ENCODE data around the gene PLEKHG5.
"Not testable (repeated sequence)": the region's sequence is repeated elsewhere in the genome, so short reads cannot be mapped to it uniquely, and the experiment has no call there.

Gene PLEKHG5

DNA sequence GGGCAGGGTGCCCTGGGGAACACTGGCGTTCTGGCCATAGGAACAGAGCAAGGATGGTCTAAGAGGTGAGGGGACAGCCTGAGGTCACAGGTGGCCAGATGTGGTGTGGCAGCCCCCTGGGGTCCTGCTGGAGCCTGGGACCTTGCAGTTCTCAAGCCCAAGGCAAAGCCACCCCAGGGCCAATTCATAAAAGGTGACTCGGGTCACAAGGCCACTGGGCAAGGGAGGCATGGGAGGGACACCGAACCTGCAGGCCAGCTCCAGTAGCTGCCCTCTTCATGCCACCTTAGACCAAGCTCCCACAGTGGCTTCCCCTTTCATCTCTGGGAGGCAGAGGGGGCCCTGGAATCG lies 44.8 kb downstream of the PLEKHG5 start:
- peaks cover 21% of the 10 kb centered on the region for H3K27me3 ChIP-seq (ENCODE audit: low read depth, low read length)
- H3K4me1 ChIP-seq (ENCODE audit: control insufficient read depth in 1 of 2, insufficient read depth in 2 of 2, low read length in 2 of 2) = peaks cover 0 to 15% of the 10 kb centered on the region in 2 donors
- H3K27ac ChIP-seq (ENCODE audit: low read length) = no peak overlapping the region
- no peaks in the 10 kb centered on the region for H3K9me3 ChIP-seq (ENCODE audit: control insufficient read depth in 1 of 2, low read length in 2 of 2)
- H3K4me3 ChIP-seq (ENCODE audit: low read depth in 1 of 2, low read length in 2 of 2) = no peak overlapping the region
- no peaks in the 10 kb centered on the region for H3K36me3 ChIP-seq (ENCODE audit: control insufficient read depth in 1 of 2, insufficient read depth in 2 of 2, low read length in 2 of 2)

DNA sequence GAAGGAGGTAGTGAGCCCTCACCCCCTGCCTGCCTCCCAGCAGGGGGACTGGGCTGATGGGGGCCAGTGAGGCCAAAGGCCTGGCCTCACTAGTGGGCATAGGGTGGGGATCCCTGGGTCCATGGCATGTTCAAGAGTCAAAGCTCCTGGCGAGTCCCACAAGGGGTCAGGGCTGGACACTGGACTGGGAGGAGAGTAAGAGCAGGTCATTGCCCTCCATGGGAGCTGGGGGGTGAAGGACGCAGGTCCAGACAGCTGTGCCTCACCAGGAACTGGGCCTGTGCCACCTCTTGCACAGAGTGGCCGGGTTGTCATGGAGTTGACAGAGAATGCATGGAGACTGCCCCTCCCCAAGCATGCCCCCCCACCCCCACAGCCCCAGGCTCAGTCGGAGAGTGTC lies 45.5 kb downstream of the PLEKHG5 start:
- Histone ChIP-seq H3K27me3 (ENCODE audit: low read depth, low read length) (peaks cover 18% of the 10 kb centered on the region), H3K4me1 (ENCODE audit: control insufficient read depth in 1 of 2, insufficient read depth in 2 of 2, low read length in 2 of 2) (peaks cover 0 to 16% of the 10 kb centered on the region in 2 donors)
- H3K4me3 ChIP-seq (ENCODE audit: low read depth in 1 of 2, low read length in 2 of 2); H3K9me3 ChIP-seq (ENCODE audit: control insufficient read depth in 1 of 2, low read length in 2 of 2); H3K36me3 ChIP-seq (ENCODE audit: control insufficient read depth in 1 of 2, insufficient read depth in 2 of 2, low read length in 2 of 2); H3K27ac ChIP-seq (ENCODE audit: low read length): not testable (repeated sequence)

DNA sequence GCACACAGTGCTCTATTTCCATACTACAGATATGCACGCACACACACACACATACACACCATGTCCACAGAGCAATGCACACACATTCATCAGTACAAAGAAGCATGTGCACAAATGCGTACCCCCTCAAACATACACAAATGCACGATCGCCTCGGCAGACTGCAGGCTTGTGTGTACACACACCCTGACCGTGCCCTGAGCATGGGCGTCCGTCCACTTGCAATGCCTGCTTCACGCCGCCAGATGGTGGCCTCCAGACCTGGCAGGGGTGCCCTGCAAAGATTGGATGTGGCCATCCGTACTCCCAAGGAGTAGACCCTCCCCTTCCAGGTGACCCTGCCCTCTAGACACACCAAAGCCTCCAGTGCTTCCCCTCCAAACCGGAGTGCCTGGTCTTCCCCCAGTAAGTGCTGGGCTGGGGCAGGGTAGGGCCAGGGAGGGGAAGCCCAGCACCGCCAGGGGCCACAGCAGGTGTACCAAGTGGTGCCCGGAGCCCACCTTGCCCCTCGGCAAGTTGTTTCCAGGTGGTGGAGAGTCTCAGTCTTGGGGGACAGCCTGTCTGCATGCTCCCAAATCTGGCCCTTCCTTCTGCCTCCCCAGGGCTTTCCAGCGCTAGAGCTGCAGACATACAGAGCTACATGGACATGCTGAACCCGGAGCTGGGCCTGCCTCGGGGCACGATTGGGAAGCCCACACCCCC lies 46.3 kb downstream of the PLEKHG5 start:
- Histone ChIP-seq H3K27me3 (ENCODE audit: low read depth, low read length) (peaks cover 15% of the 10 kb centered on the region), H3K4me3 (ENCODE audit: low read depth in 1 of 2, low read length in 2 of 2) (no peak overlapping the region), H3K9me3 (ENCODE audit: control insufficient read depth in 1 of 2, low read length in 2 of 2) (no peaks in the 10 kb centered on the region), H3K4me1 (ENCODE audit: control insufficient read depth in 1 of 2, insufficient read depth in 2 of 2, low read length in 2 of 2) (peaks cover 0 to 20% of the 10 kb centered on the region in 2 donors), H3K27ac (ENCODE audit: low read length) (no peak overlapping the region), H3K36me3 (ENCODE audit: control insufficient read depth in 1 of 2, insufficient read depth in 2 of 2, low read length in 2 of 2) (no peaks in the 10 kb centered on the region)

DNA sequence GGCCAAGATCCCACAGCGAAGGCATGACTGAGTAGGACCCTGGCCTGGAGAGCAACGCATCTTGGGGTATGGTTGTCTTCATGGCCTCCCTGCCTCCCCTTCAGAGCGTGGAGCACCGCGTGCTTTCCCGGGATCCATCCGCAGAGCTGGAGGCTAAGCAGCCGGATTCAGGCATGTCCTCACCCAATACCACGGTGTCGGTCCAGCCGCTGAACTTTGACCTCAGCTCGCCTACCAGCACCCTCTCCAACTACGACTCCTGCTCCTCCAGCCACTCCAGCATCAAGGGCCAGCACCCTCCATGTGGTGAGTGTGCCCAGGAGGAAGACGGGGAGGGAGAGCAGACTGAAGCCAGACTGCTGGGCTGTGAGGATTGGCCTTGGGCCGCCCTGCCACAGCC lies 47.1 kb downstream of the PLEKHG5 start:
- Histone ChIP-seq H3K9me3 (ENCODE audit: control insufficient read depth in 1 of 2, low read length in 2 of 2) (no peaks in the 10 kb centered on the region), H3K36me3 (ENCODE audit: control insufficient read depth in 1 of 2, insufficient read depth in 2 of 2, low read length in 2 of 2) (no peaks in the 10 kb centered on the region), H3K4me1 (ENCODE audit: control insufficient read depth in 1 of 2, insufficient read depth in 2 of 2, low read length in 2 of 2) (peaks cover 0 to 20% of the 10 kb centered on the region in 2 donors), H3K27ac (ENCODE audit: low read length) (no peak overlapping the region), H3K4me3 (ENCODE audit: low read depth in 1 of 2, low read length in 2 of 2) (no peak overlapping the region), H3K27me3 (ENCODE audit: low read depth, low read length) (peaks cover 7% of the 10 kb centered on the region)

DNA sequence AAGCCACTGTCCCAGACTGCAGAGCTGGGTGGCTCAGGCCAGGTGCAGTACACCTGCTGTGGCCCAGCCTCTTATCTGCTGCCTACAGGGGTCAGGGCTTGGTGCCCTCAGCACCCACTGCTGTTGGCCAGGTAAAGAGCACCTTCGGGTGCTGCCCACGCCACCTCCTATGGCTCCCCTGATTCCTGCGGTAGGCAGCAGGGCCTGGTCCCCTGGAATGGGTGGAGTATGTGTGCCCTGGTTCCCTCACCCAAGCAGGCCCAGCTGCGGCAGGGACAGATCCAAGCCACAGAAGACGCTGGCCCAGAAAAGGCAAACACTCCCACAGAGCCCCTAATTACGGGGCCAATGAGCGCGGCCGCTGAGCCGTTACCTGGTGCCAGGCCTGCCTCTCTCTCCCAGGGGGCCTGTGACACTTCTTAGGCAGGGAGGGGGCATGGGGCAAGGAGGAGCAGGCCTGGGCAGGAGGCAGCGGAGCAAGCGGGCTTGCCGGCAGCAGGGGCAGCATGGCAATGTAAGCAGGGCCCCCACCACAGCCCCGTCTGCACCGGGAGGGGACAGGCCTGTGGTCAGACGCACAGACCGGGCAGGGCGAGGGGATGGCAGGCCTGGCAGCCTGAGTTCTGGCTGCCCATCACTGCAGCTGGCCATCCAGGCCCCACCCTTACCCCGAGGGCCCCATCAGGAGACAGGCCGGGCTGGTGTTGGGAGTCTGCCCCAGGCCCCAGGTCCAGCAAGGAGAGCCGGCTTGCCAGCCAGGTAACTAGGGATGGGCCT lies 47.9 kb downstream of the PLEKHG5 start:
- H3K36me3 ChIP-seq (ENCODE audit: control insufficient read depth in 1 of 2, insufficient read depth in 2 of 2, low read length in 2 of 2) = no peaks in the 10 kb centered on the region
- H3K4me1 ChIP-seq (ENCODE audit: control insufficient read depth in 1 of 2, insufficient read depth in 2 of 2, low read length in 2 of 2) = peaks cover 0 to 20% of the 10 kb centered on the region in 2 donors
- H3K27me3 ChIP-seq (ENCODE audit: low read depth, low read length) = peaks cover 5% of the 10 kb centered on the region
- no peak overlapping the region for H3K27ac ChIP-seq (ENCODE audit: low read length)
- no peak overlapping the region for H3K4me3 ChIP-seq (ENCODE audit: low read depth in 1 of 2, low read length in 2 of 2)
- H3K9me3 ChIP-seq (ENCODE audit: control insufficient read depth in 1 of 2, low read length in 2 of 2) = no peaks in the 10 kb centered on the region

DNA sequence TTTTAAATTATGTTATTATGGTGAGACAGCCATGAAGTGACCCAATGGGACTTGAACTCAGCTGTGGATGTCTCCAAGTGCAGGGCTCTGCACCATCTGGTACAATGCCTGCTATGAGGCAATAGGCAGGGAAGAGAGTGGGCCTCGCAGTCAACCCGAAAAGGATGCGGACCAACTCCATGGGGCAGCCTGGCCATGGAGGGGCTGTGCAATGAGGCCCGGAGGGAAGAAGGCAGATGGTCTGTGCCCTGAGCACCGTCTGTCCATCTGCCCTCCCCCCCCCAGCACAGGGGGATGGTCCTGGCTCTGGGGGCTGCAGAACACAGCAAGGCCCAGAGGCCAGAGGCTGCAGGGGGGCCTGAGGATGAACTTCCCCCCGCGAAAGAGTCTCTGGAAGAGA lies 49.9 kb downstream of the PLEKHG5 start:
- H3K36me3 ChIP-seq (ENCODE audit: control insufficient read depth in 1 of 2, insufficient read depth in 2 of 2, low read length in 2 of 2) = no peaks in the 10 kb centered on the region
- H3K27me3 ChIP-seq (ENCODE audit: low read depth, low read length) = peaks cover 5% of the 10 kb centered on the region
- H3K27ac ChIP-seq (ENCODE audit: low read length) = no peak overlapping the region
- peaks cover 0 to 5% of the 10 kb centered on the region in 2 donors for H3K4me1 ChIP-seq (ENCODE audit: control insufficient read depth in 1 of 2, insufficient read depth in 2 of 2, low read length in 2 of 2)
- no peak overlapping the region for H3K4me3 ChIP-seq (ENCODE audit: low read depth in 1 of 2, low read length in 2 of 2)
- no peaks in the 10 kb centered on the region for H3K9me3 ChIP-seq (ENCODE audit: control insufficient read depth in 1 of 2, low read length in 2 of 2)

DNA sequence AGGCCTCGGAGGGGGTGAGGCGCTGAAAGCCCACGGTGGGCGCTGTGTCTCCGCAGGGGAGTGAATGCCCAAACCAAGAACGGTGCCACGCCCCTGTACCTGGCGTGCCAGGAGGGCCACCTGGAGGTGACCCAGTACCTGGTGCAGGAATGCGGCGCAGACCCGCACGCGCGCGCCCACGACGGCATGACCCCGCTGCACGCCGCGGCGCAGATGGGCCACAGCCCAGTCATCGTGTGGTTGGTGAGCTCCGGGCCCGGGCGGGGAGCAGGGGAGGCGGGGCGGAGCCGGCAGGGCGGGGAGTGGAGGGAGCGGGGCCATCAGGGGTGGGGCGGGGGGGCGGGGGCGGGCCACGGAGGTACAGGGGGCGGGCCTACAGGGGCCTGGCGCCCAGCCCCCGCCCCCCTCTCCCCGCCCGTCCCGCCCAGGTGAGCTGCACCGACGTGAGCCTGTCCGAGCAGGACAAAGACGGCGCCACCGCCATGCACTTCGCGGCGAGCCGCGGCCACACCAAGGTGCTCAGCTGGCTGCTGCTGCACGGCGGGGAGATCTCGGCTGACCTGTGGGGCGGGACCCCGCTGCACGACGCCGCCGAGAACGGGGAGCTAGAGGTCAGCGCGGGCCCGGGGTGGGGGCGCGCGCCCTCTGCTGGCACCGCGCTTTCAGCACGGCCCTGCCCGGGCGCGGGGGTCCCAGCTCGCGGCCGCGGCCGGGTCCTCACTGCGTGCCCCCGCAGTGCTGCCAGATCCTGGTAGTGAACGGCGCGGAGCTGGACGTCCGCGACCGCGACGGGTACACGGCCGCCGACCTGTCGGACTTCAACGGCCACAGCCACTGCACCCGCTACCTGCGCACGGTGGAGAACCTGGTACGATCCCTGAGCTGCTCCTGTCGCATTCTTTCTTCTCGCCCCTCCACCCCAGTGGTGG lies 51.0 kb downstream of the PLEKHG5 start:
- peak overlapping the region in 1 of 2 donors; percentile 24 for H3K4me3 ChIP-seq (ENCODE audit: low read depth in 1 of 2, low read length in 2 of 2)

DNA sequence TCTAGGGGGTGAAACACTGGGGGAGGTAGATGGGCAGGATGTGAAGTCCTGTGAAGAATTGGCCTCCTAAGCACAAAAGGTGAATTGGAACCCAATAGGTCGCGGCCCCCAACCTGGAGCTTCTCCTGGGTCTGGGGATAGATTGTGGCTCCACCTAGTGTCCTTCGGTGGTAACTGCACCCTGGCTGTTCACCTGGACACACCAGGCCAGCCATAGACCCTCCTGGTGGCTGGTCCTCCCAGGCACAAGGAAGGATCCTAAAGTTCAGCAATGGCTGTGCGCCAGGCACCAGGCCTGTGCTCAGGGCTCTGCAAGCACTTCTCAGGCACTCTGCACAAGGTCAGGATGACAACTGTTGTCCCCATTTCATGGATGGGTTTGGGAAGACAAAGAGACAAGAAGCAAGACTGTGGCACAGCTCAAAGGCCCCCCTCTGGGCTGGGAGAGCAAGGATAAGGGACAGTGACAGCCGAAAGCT lies 53.4 kb downstream of the PLEKHG5 start:
- Histone ChIP-seq H3K36me3 (ENCODE audit: control insufficient read depth in 1 of 2, insufficient read depth in 2 of 2, low read length in 2 of 2) (no peaks in the 10 kb centered on the region), H3K9me3 (ENCODE audit: control insufficient read depth in 1 of 2, low read length in 2 of 2) (no peaks in the 10 kb centered on the region), H3K4me1 (ENCODE audit: control insufficient read depth in 1 of 2, insufficient read depth in 2 of 2, low read length in 2 of 2) (peaks cover 0 to 5% of the 10 kb centered on the region in 2 donors), H3K27ac (ENCODE audit: low read length) (no peak overlapping the region), H3K4me3 (ENCODE audit: low read depth in 1 of 2, low read length in 2 of 2) (no peak overlapping the region), H3K27me3 (ENCODE audit: low read depth, low read length) (peaks cover 5% of the 10 kb centered on the region)

More for the DNA sequence above, 51.0 kb downstream of the PLEKHG5 start:
- Histone ChIP-seq H3K9me3 (ENCODE audit: control insufficient read depth in 1 of 2, low read length in 2 of 2) (no peaks in the 10 kb centered on the region), H3K27ac (ENCODE audit: low read length) (no peak overlapping the region), H3K4me1 (ENCODE audit: control insufficient read depth in 1 of 2, insufficient read depth in 2 of 2, low read length in 2 of 2) (peaks cover 0 to 5% of the 10 kb centered on the region in 2 donors), H3K36me3 (ENCODE audit: control insufficient read depth in 1 of 2, insufficient read depth in 2 of 2, low read length in 2 of 2) (no peaks in the 10 kb centered on the region), H3K27me3 (ENCODE audit: low read depth, low read length) (peaks cover 5% of the 10 kb centered on the region)

DNA sequence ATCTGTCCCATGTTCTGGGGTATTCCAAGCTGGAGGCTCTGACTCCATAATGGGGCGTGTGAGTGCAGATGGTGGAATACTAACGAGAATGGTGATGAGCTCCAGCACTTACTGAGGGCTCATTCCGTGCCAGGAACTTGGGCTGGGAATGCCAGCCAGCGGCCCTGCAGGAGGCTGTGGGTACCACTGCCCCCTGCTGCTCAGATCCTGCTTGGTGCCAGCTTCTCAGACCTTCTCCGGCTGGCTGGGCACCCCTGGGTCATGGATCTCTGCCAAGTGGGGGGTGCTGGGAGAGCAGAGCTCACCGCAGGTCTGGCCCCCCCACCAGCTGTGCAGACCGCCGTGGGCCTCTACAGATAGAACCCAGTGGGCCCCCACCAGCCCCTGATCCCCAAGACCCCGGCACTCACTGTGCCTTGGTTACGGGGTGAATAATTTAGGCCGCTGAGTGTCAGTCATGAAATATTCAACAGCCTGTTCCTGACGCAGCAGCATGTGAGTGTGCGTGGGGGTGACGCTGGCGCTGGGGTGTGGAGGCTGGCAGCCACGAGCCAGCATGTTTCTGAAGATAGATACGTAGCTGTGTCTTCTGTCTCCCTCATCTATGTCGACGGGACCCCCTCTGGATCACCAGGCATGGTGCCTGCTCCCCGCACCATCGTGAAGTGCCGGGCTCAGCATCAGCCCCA lies 54.3 kb downstream of the PLEKHG5 start:
- not testable (repeated sequence) for H3K27ac ChIP-seq (ENCODE audit: low read length); H3K27me3 ChIP-seq (ENCODE audit: low read depth, low read length)

DNA sequence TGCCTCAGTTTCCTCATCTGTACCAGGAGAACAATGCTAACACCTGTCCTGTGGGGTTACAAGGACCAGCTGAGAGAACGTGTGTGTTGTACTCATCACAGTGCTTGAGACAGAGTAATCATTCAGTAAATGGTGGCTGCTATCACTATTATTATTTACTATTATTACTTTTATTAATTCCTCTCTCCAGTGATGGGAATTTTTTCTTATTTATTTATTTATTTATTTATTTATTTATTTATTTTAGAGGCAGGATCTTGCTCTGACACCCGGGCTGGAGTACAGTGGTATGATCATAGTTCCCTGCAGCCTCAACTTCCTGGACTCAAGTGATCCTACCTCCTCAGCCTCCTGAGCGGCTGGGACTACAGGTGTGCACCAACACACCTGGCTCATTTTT lies 55.2 kb downstream of the PLEKHG5 start:
- not testable (repeated sequence) for H3K27ac ChIP-seq (ENCODE audit: low read length); H3K4me1 ChIP-seq (ENCODE audit: control insufficient read depth in 1 of 2, insufficient read depth in 2 of 2, low read length in 2 of 2); H3K27me3 ChIP-seq (ENCODE audit: low read depth, low read length); H3K4me3 ChIP-seq (ENCODE audit: low read depth in 1 of 2, low read length in 2 of 2); H3K36me3 ChIP-seq (ENCODE audit: control insufficient read depth in 1 of 2, insufficient read depth in 2 of 2, low read length in 2 of 2); H3K9me3 ChIP-seq (ENCODE audit: control insufficient read depth in 1 of 2, low read length in 2 of 2)

More for the DNA sequence above, 54.3 kb downstream of the PLEKHG5 start:
- H3K4me3 ChIP-seq (ENCODE audit: low read depth in 1 of 2, low read length in 2 of 2); H3K4me1 ChIP-seq (ENCODE audit: control insufficient read depth in 1 of 2, insufficient read depth in 2 of 2, low read length in 2 of 2); H3K9me3 ChIP-seq (ENCODE audit: control insufficient read depth in 1 of 2, low read length in 2 of 2); H3K36me3 ChIP-seq (ENCODE audit: control insufficient read depth in 1 of 2, insufficient read depth in 2 of 2, low read length in 2 of 2): not testable (repeated sequence)
